ENCODE results near the gene MEIS1. TPM values are rescaled to one million over a fixed set of nuclear protein-coding genes. Genes with fewer than 3 reads are reported as not detected.

Gene MEIS1
- total and polyA plus RNA-seq, 2 donors (not counting 1 experiment from before 2014, with no cell fraction given), result 0.03 TPM; not detected in 1

DNA sequence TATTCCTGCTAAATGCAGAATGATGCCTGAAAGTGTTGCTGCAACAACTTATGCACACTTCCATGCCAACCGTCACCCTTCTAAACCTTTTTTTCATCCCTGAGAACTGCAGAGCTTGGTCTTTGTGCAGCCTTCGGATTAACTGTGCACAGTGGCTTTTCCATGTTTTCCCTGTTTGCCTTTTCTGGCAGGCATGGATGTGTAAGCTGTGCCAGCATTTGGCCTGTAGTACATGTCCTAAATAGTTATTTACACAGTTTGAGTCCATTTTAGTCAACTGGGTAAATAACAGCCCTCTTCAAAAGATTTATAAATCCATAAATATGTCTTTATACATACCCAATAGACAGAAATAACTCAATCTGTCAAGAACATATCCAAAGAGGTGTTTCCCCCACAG lies 31.5 kb downstream of the MEIS1 start:
- H3K9ac ChIP-seq (ENCODE audit: low read length), result no peak overlapping the region
- no peaks in the 10 kb centered on the region for H3K79me2 ChIP-seq (ENCODE audit: control insufficient read depth, insufficient read depth, low read length)
- DNase-seq, result no peak
- Mint-ChIP-seq H3K27ac (no peak overlapping the region), H3K27me3 (no peaks in the 10 kb centered on the region), H3K4me3 (no peak overlapping the region), H3K4me1 (no peaks in the 10 kb centered on the region), H3K9me3 (ENCODE audit: insufficient read depth) (no peaks in the 10 kb centered on the region)
- no peak overlapping the region for H3K27ac ChIP-seq (ENCODE audit: low read length in 2 of 2)
- H3K4me2 ChIP-seq (replicated peaks; ENCODE audit: low read depth, low read length, poor library complexity, severe bottlenecking), result no peak overlapping the region
- POLR2A ChIA-PET, result no interaction called here
- H3K4me3 ChIP-seq (ENCODE audit: control extremely low read depth in 1 of 5, extremely low read depth in 1 of 5, insufficient read depth in 1 of 5, low read depth in 2 of 5, low read length in 4 of 5), result no peak overlapping the region
- no peak for ATAC-seq (ENCODE audit: low read depth)
- no peaks in the 10 kb centered on the region for H3K27me3 ChIP-seq (replicated peaks in 1 of 4; ENCODE audit: control extremely low read depth in 1 of 4, control insufficient read depth in 3 of 4, insufficient read depth in 4 of 4, low read length in 3 of 4)
- CTCF ChIA-PET, result no interaction called here
- WGBS (ENCODE audit: insufficient coverage), result no CpG with 5 or more reads among the region's 2 CpGs
- no peak overlapping the region for H2AFZ ChIP-seq (ENCODE audit: insufficient read depth, low read depth, low read length, poor library complexity, severe bottlenecking)
- H3K9me3 ChIP-seq (ENCODE audit: control extremely low read depth in 1 of 3, control insufficient read depth in 2 of 3, insufficient read depth in 1 of 3, low read length in 2 of 3), result peaks cover 0 to 2% (median 0%) of the 10 kb centered on the region in 3 donors
- no peaks in the 10 kb centered on the region for H3K36me3 ChIP-seq (replicated peaks in 1 of 2; ENCODE audit: control extremely low read depth in 1 of 2, control insufficient read depth in 1 of 2, extremely low read depth in 1 of 2, insufficient read depth in 2 of 2, low read length in 1 of 2)
- TF ChIP-seq, protein P1, sequence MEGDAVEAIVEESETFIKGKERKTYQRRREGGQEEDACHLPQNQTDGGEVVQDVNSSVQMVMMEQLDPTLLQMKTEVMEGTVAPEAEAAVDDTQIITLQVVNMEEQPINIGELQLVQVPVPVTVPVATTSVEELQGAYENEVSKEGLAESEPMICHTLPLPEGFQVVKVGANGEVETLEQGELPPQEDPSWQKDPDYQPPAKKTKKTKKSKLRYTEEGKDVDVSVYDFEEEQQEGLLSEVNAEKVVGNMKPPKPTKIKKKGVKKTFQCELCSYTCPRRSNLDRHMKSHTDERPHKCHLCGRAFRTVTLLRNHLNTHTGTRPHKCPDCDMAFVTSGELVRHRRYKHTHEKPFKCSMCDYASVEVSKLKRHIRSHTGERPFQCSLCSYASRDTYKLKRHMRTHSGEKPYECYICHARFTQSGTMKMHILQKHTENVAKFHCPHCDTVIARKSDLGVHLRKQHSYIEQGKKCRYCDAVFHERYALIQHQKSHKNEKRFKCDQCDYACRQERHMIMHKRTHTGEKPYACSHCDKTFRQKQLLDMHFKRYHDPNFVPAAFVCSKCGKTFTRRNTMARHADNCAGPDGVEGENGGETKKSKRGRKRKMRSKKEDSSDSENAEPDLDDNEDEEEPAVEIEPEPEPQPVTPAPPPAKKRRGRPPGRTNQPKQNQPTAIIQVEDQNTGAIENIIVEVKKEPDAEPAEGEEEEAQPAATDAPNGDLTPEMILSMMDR (IDR thresholded peaks at IDR 0.05), result no peak
- no peak for TF ChIP-seq EZH2 (IDR thresholded peaks at IDR 0.05; ENCODE audit: borderline replicate concordance, insufficient read depth, low read depth, low read length, poor library complexity, severe bottlenecking)
- H4K20me1 ChIP-seq (ENCODE audit: control insufficient read depth, insufficient read depth, low read length, poor library complexity, severe bottlenecking), result no peaks in the 10 kb centered on the region
- intact Hi-C loops (cut with micrococcal nuclease), result no loop called here
- H3K4me1 ChIP-seq (ENCODE audit: control insufficient read depth in 2 of 2, insufficient read depth in 2 of 2, low read length in 2 of 2), result no peaks in the 10 kb centered on the region

DNA sequence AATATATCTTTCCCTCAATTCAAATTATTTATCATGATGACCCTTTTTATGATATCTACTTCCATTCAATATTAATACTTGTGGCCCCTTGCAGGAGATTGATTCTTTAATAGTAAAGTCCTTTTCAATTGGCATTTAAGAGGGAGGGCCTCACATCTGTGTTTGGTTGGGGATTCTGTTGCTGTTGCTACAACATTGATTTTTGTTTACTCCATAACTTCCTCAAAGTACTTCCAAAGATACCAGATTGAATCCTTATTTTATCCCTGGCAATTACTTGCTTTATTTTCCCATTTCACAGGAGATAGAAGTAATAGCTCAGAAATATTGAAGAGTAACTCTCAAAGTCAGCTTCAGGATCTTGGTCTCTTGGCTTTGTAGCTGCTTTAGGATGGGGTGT lies 32.8 kb downstream of the MEIS1 start:
- Mint-ChIP-seq H3K9me3 (ENCODE audit: insufficient read depth) (no peaks in the 10 kb centered on the region), H3K4me3 (no peak overlapping the region), H3K4me1 (no peaks in the 10 kb centered on the region), H3K27ac (no peak overlapping the region), H3K27me3 (no peaks in the 10 kb centered on the region)
- ATAC-seq (ENCODE audit: low read depth), result no peak
- ChIA-PET POLR2A (no interaction called here), CTCF (no interaction called here)
- Histone ChIP-seq H3K27ac (ENCODE audit: low read length in 2 of 2) (no peak overlapping the region), H3K4me2 (replicated peaks; ENCODE audit: low read depth, low read length, poor library complexity, severe bottlenecking) (no peak overlapping the region), H3K4me1 (ENCODE audit: control insufficient read depth in 2 of 2, insufficient read depth in 2 of 2, low read length in 2 of 2) (no peaks in the 10 kb centered on the region), H3K9ac (ENCODE audit: low read length) (no peak overlapping the region), H3K4me3 (ENCODE audit: control extremely low read depth in 1 of 5, extremely low read depth in 1 of 5, insufficient read depth in 1 of 5, low read depth in 2 of 5, low read length in 4 of 5) (no peak overlapping the region), H4K20me1 (ENCODE audit: control insufficient read depth, insufficient read depth, low read length, poor library complexity, severe bottlenecking) (no peaks in the 10 kb centered on the region), H3K9me3 (ENCODE audit: control extremely low read depth in 1 of 3, control insufficient read depth in 2 of 3, insufficient read depth in 1 of 3, low read length in 2 of 3) (peaks cover 0 to 2% (median 0%) of the 10 kb centered on the region in 3 donors), H2AFZ (ENCODE audit: insufficient read depth, low read depth, low read length, poor library complexity, severe bottlenecking) (no peak overlapping the region), H3K27me3 (replicated peaks in 1 of 4; ENCODE audit: control extremely low read depth in 1 of 4, control insufficient read depth in 3 of 4, insufficient read depth in 4 of 4, low read length in 3 of 4) (peaks cover 0 to 2% (median 0%) of the 10 kb centered on the region in 4 experiments), H3K79me2 (ENCODE audit: control insufficient read depth, insufficient read depth, low read length) (no peaks in the 10 kb centered on the region), H3K36me3 (replicated peaks in 1 of 2; ENCODE audit: control extremely low read depth in 1 of 2, control insufficient read depth in 1 of 2, extremely low read depth in 1 of 2, insufficient read depth in 2 of 2, low read length in 1 of 2) (no peaks in the 10 kb centered on the region)
- DNase-seq, result no peak
- TF ChIP-seq, protein P1 (IDR thresholded peaks at IDR 0.05), result no peak
- TF ChIP-seq EZH2 (IDR thresholded peaks at IDR 0.05; ENCODE audit: borderline replicate concordance, insufficient read depth, low read depth, low read length, poor library complexity, severe bottlenecking), result no peak
- intact Hi-C loops (cut with micrococcal nuclease), result no loop called here

Data from B cell (primary cell).